Measurements from ENCODE around the gene TMEM184A. TPM values are rescaled to one million over a fixed set of nuclear protein-coding genes. Genes with fewer than 3 reads are reported as not detected.

TMEM184A gene
- total RNA-seq, 1 donor from 2014 or later: 9.0 TPM

GRCh38 chr7:1495564-1496242 lies 60.3 kb downstream of the TMEM184A start:
- peaks cover 31% of the 10 kb centered on the region for H3K36me3 ChIP-seq (ENCODE audit: control insufficient read depth, insufficient read depth, low read length)
- no peak for TF ChIP-seq CTCF (IDR thresholded peaks at IDR 0.05; ENCODE audit: insufficient read depth, low read length, severe bottlenecking)
- H3K4me3 ChIP-seq (ENCODE audit: low read depth, low read length): no peak overlapping the region
- no peaks in the 10 kb centered on the region for H3K27me3 ChIP-seq (ENCODE audit: control insufficient read depth, insufficient read depth, low read length)
- FAIRE-seq: no peak
- DNase-seq (ENCODE audit: low read depth): no peak

GRCh38 chr7:1494866-1495563 lies 61.0 kb downstream of the TMEM184A start:
- no peak for FAIRE-seq
- peaks cover 32% of the 10 kb centered on the region for H3K36me3 ChIP-seq (ENCODE audit: control insufficient read depth, insufficient read depth, low read length)

GRCh38 chr7:1494447-1494846 lies 61.6 kb downstream of the TMEM184A start:
- FAIRE-seq (no peak), DNase-seq (ENCODE audit: low read depth) (no peak)
- H3K36me3 ChIP-seq (ENCODE audit: control insufficient read depth, insufficient read depth, low read length): peaks cover 29% of the 10 kb centered on the region
- no peaks in the 10 kb centered on the region for H3K27me3 ChIP-seq (ENCODE audit: control insufficient read depth, insufficient read depth, low read length)
- no peak overlapping the region for H3K4me3 ChIP-seq (ENCODE audit: low read depth, low read length)
- TF ChIP-seq CTCF (IDR thresholded peaks at IDR 0.05; ENCODE audit: insufficient read depth, low read length, severe bottlenecking): no peak

More at GRCh38 chr7:1494866-1495563, 61.0 kb downstream of the TMEM184A start:
- TF ChIP-seq CTCF (IDR thresholded peaks at IDR 0.05; ENCODE audit: insufficient read depth, low read length, severe bottlenecking): no peak
- Histone ChIP-seq H3K27me3 (ENCODE audit: control insufficient read depth, insufficient read depth, low read length) (no peaks in the 10 kb centered on the region), H3K4me3 (ENCODE audit: low read depth, low read length) (no peak overlapping the region)
- no peak for DNase-seq (ENCODE audit: low read depth)

- H3K36me3 ChIP-seq (ENCODE audit: control insufficient read depth, insufficient read depth, low read length): peaks cover 36% of the 10 kb centered on the region
- no peak for TF ChIP-seq CTCF (IDR thresholded peaks at IDR 0.05; ENCODE audit: insufficient read depth, low read length, severe bottlenecking)
- H3K27me3 ChIP-seq (ENCODE audit: control insufficient read depth, insufficient read depth, low read length): no peaks in the 10 kb centered on the region
- H3K4me3 ChIP-seq (ENCODE audit: low read depth, low read length): no peak overlapping the region
- FAIRE-seq: no peak
- no peak for DNase-seq (ENCODE audit: low read depth)
Measured at GRCh38 chr7:1493571-1493970, 62.4 kb downstream of the TMEM184A start.

GRCh38 chr7:1493129-1493528 lies 62.9 kb downstream of the TMEM184A start:
- no peaks in the 10 kb centered on the region for H3K27me3 ChIP-seq (ENCODE audit: control insufficient read depth, insufficient read depth, low read length)
- TF ChIP-seq CTCF (IDR thresholded peaks at IDR 0.05; ENCODE audit: insufficient read depth, low read length, severe bottlenecking): no peak
- no peak overlapping the region for H3K4me3 ChIP-seq (ENCODE audit: low read depth, low read length)
- DNase-seq (ENCODE audit: low read depth): no peak
- no peak for FAIRE-seq
- peaks cover 39% of the 10 kb centered on the region for H3K36me3 ChIP-seq (ENCODE audit: control insufficient read depth, insufficient read depth, low read length)

Data from bronchial epithelial cell (primary cell).